ENCODE data around the gene ARHGEF12. TPM values are rescaled to one million over a fixed set of nuclear protein-coding genes. Genes with fewer than 3 reads are reported as not detected.

The ARHGEF12 gene
- total RNA-seq, 1 donor from 2014 or later: 81.7 TPM

GRCh38 chr11:120400564-120401364 lies 64.6 kb downstream of the ARHGEF12 start:
- DNase-seq: no peak
- intact Hi-C loops (cut with DNase I): no loop called here

GRCh38 chr11:120401506-120401905 lies 65.3 kb downstream of the ARHGEF12 start:
- no peak for ATAC-seq (ENCODE audit: poor library complexity)
- intact Hi-C loops (cut with DNase I): no loop called here
- no peak for DNase-seq

More at GRCh38 chr11:120400564-120401364, 64.6 kb downstream of the ARHGEF12 start:
- ATAC-seq (ENCODE audit: poor library complexity): peak; percentile 76

GRCh38 chr11:120403966-120404365 lies 67.8 kb downstream of the ARHGEF12 start:
- DNase-seq (no peak), ATAC-seq (ENCODE audit: poor library complexity) (no peak)
- intact Hi-C loops (cut with DNase I): no loop called here

- no peak for ATAC-seq (ENCODE audit: poor library complexity)
- no peak for DNase-seq
- intact Hi-C loops (cut with DNase I): no loop called here
These were observed 68.3 kb downstream of the ARHGEF12 start for GRCh38 chr11:120404495-120404894.

- no peak for ATAC-seq (ENCODE audit: poor library complexity)
- no peak for DNase-seq
- intact Hi-C loops (cut with DNase I): loop anchor here (5.0 kb wide), 1 partner anchor 72 kb away; the partner anchor contains the start of gene ARHGEF12
These were observed 73.4 kb downstream of the ARHGEF12 start for GRCh38 chr11:120409655-120410054.

GRCh38 chr11:120410622-120411380 lies 74.6 kb downstream of the ARHGEF12 start:
- ATAC-seq (ENCODE audit: poor library complexity): no peak
- DNase-seq: no peak
- intact Hi-C loops (cut with DNase I): loop anchor here (5.0 kb wide), 1 partner anchor 74 kb away; the partner anchor contains the start of gene ARHGEF12

GRCh38 chr11:120413480-120413879 lies 77.3 kb downstream of the ARHGEF12 start:
- intact Hi-C loops (cut with DNase I): loop anchor here (5.0 kb wide), 1 partner anchor 76 kb away; the partner anchor contains the start of gene ARHGEF12
- DNase-seq (no peak), ATAC-seq (ENCODE audit: poor library complexity) (no peak)

GRCh38 chr11:120420572-120420971 lies 84.4 kb downstream of the ARHGEF12 start:
- no peak for DNase-seq
- intact Hi-C loops (cut with DNase I): no loop called here

GRCh38 chr11:120424185-120424969 lies 88.2 kb downstream of the ARHGEF12 start:
- intact Hi-C loops (cut with DNase I): no loop called here
- ATAC-seq (ENCODE audit: poor library complexity) (no peak), DNase-seq (no peak)

More at GRCh38 chr11:120420572-120420971, 84.4 kb downstream of the ARHGEF12 start:
- ATAC-seq (ENCODE audit: poor library complexity): no peak

- intact Hi-C loops (cut with DNase I): no loop called here
- ATAC-seq (ENCODE audit: poor library complexity) (no peak), DNase-seq (no peak)
These were observed 88.7 kb downstream of the ARHGEF12 start for GRCh38 chr11:120424970-120425332.

- ATAC-seq (ENCODE audit: poor library complexity) (no peak), DNase-seq (no peak)
- intact Hi-C loops (cut with DNase I): no loop called here
These were observed 89.3 kb downstream of the ARHGEF12 start for GRCh38 chr11:120425527-120425926.

- intact Hi-C loops (cut with DNase I): loop anchor here (10.0 kb wide), 1 partner anchor 95 kb away; the partner anchor contains the start of gene ARHGEF12
- ATAC-seq (ENCODE audit: poor library complexity): no peak
- no peak for DNase-seq
These were observed 93.9 kb downstream of the ARHGEF12 start for GRCh38 chr11:120430146-120430545.

GRCh38 chr11:120431633-120432032 lies 95.4 kb downstream of the ARHGEF12 start:
- intact Hi-C loops (cut with DNase I): loop anchor here (10.0 kb wide), 1 partner anchor 97 kb away; the partner anchor contains the start of gene ARHGEF12
- DNase-seq: no peak
- ATAC-seq (ENCODE audit: poor library complexity): peak; percentile 55

- DNase-seq: no peak
These were observed 96.1 kb downstream of the ARHGEF12 start for GRCh38 chr11:120432056-120433018.

GRCh38 chr11:120441592-120441991 lies 105.4 kb downstream of the ARHGEF12 start:
- no peak for DNase-seq
- no peak for ATAC-seq (ENCODE audit: poor library complexity)
- intact Hi-C loops (cut with DNase I): no loop called here

More at GRCh38 chr11:120432056-120433018, 96.1 kb downstream of the ARHGEF12 start:
- intact Hi-C loops (cut with DNase I): loop anchor here (10.0 kb wide), 1 partner anchor 98 kb away; the partner anchor contains the start of gene ARHGEF12
- ATAC-seq (ENCODE audit: poor library complexity): peak; percentile 93

GRCh38 chr11:120442031-120442430 lies 105.8 kb downstream of the ARHGEF12 start:
- ATAC-seq (ENCODE audit: poor library complexity) (no peak), DNase-seq (no peak)
- intact Hi-C loops (cut with DNase I): no loop called here

- intact Hi-C loops (cut with DNase I): no loop called here
- ATAC-seq (ENCODE audit: poor library complexity): no peak
- DNase-seq: no peak
These were observed 110.6 kb downstream of the ARHGEF12 start for GRCh38 chr11:120446802-120447201.

- ATAC-seq (ENCODE audit: poor library complexity): no peak
- no peak for DNase-seq
- intact Hi-C loops (cut with DNase I): no loop called here
These were observed 112.0 kb downstream of the ARHGEF12 start for GRCh38 chr11:120448240-120448639.

Data from Right ventricle myocardium superior (tissue), 1 donor.